Measurements from ENCODE around the gene OMP.

The OMP gene

GRCh38 chr11:77143405-77144020 is 40.9 kb downstream of the OMP start:
- Mint-ChIP-seq H3K27me3 (peaks cover 38% of the 10 kb centered on the region), H3K4me3 (no peak overlapping the region), H3K9me3 (no peaks in the 10 kb centered on the region), H3K27ac (no peak overlapping the region), H3K4me1 (peaks cover 41% of the 10 kb centered on the region)
- DNase-seq (no peak), ATAC-seq (no peak)

- ATAC-seq (no peak), DNase-seq (no peak)
- H3K4me1 Mint-ChIP-seq: peaks cover 42% of the 10 kb centered on the region
Measured at GRCh38 chr11:77144196-77144856, 41.7 kb downstream of the OMP start.

GRCh38 chr11:77144857-77145428 is 42.3 kb downstream of the OMP start:
- Mint-ChIP-seq H3K27me3 (peaks cover 23% of the 10 kb centered on the region), H3K4me1 (peaks cover 42% of the 10 kb centered on the region), H3K27ac (no peak overlapping the region), H3K4me3 (no peak overlapping the region), H3K9me3 (no peaks in the 10 kb centered on the region)
- DNase-seq (no peak), ATAC-seq (no peak)

More at GRCh38 chr11:77144196-77144856, 41.7 kb downstream of the OMP start:
- H3K27me3 Mint-ChIP-seq: peaks cover 29% of the 10 kb centered on the region
- no peak overlapping the region for H3K27ac Mint-ChIP-seq
- H3K4me3 Mint-ChIP-seq: no peak overlapping the region
- no peaks in the 10 kb centered on the region for H3K9me3 Mint-ChIP-seq

- Mint-ChIP-seq H3K4me3 (no peak overlapping the region), H3K27ac (no peak overlapping the region), H3K27me3 (peaks cover 18% of the 10 kb centered on the region), H3K9me3 (no peaks in the 10 kb centered on the region), H3K4me1 (peaks cover 48% of the 10 kb centered on the region)
- DNase-seq (no peak), ATAC-seq (no peak)
Measured at GRCh38 chr11:77146261-77147035, 43.8 kb downstream of the OMP start.

GRCh38 chr11:77147036-77147315 is 44.3 kb downstream of the OMP start:
- no peak overlapping the region for H3K27ac Mint-ChIP-seq
- no peaks in the 10 kb centered on the region for H3K9me3 Mint-ChIP-seq
- DNase-seq: no peak
- peaks cover 48% of the 10 kb centered on the region for H3K4me1 Mint-ChIP-seq
- ATAC-seq: no peak
- peaks cover 13% of the 10 kb centered on the region for H3K27me3 Mint-ChIP-seq
- no peak overlapping the region for H3K4me3 Mint-ChIP-seq

GRCh38 chr11:77147668-77148321 is 45.2 kb downstream of the OMP start:
- Mint-ChIP-seq H3K4me3 (peak overlapping the region; percentile 69 to 79), H3K4me1 (peaks cover 48% of the 10 kb centered on the region), H3K27ac (peak overlapping the region in 1 of 2 donors; percentile 90), H3K27me3 (peaks cover 10% of the 10 kb centered on the region), H3K9me3 (no peaks in the 10 kb centered on the region)
- DNase-seq (peak; percentile 54 to 70), ATAC-seq (peak; percentile 60)

GRCh38 chr11:77148963-77149715 is 46.5 kb downstream of the OMP start:
- DNase-seq (no peak), ATAC-seq (no peak)
- Mint-ChIP-seq H3K4me3 (no peak overlapping the region), H3K27ac (no peak overlapping the region), H3K9me3 (no peaks in the 10 kb centered on the region), H3K27me3 (peaks cover 7% of the 10 kb centered on the region), H3K4me1 (peaks cover 51% of the 10 kb centered on the region)

GRCh38 chr11:77149716-77150392 is 47.2 kb downstream of the OMP start:
- no peak overlapping the region for H3K27ac Mint-ChIP-seq
- ATAC-seq: no peak
- peaks cover 7% of the 10 kb centered on the region for H3K27me3 Mint-ChIP-seq
- H3K4me3 Mint-ChIP-seq: no peak overlapping the region
- H3K9me3 Mint-ChIP-seq: no peaks in the 10 kb centered on the region
- H3K4me1 Mint-ChIP-seq: peaks cover 58% of the 10 kb centered on the region
- no peak for DNase-seq

- Mint-ChIP-seq H3K27me3 (peaks cover 7% of the 10 kb centered on the region), H3K4me1 (peaks cover 65% of the 10 kb centered on the region), H3K4me3 (no peak overlapping the region), H3K9me3 (no peaks in the 10 kb centered on the region), H3K27ac (no peak overlapping the region)
- DNase-seq (no peak), ATAC-seq (no peak)
Measured at GRCh38 chr11:77150836-77151235, 48.2 kb downstream of the OMP start.

- H3K4me1 Mint-ChIP-seq: peaks cover 64% of the 10 kb centered on the region
- no peaks in the 10 kb centered on the region for H3K9me3 Mint-ChIP-seq
- peak; percentile 90 for ATAC-seq
- H3K4me3 Mint-ChIP-seq: peak overlapping the region; percentile 60 to 69
- H3K27ac Mint-ChIP-seq: peak overlapping the region; percentile 59
- peaks cover 7% of the 10 kb centered on the region for H3K27me3 Mint-ChIP-seq
- DNase-seq: peak; percentile 66 to 90
Measured at GRCh38 chr11:77151804-77152509, 49.3 kb downstream of the OMP start.

GRCh38 chr11:77152846-77153245 is 50.2 kb downstream of the OMP start:
- peaks cover 55% of the 10 kb centered on the region for H3K4me1 Mint-ChIP-seq
- ATAC-seq (no peak), DNase-seq (no peak)
- H3K9me3 Mint-ChIP-seq: no peaks in the 10 kb centered on the region
- H3K27me3 Mint-ChIP-seq: peaks cover 7% of the 10 kb centered on the region
- H3K27ac Mint-ChIP-seq: peak overlapping the region in 1 of 2 donors; percentile 59
- peak overlapping the region; percentile 60 to 69 for H3K4me3 Mint-ChIP-seq

All from stimulated activated naive CD8-positive, alpha-beta T cell treated with anti-CD3 and anti-CD28 coated beads, Interleukin-15, amount 100 ng/mL, for 72 hours (primary cell).